SH-SY5Y (cell line): ENCODE data around the gene RBMS3.

Experiments
- GATA2 ChIP-seq: IDR thresholded peaks from 2 replicates; pipeline ENCODE4 v1.6.1; 2011; ENCODE audit warnings: mild to moderate bottlenecking, low read depth, low read length
- GATA3 ChIP-seq: IDR thresholded peaks from 2 replicates; pipeline ENCODE4 v1.6.1; 2011; ENCODE audit warnings: low read depth, mild to moderate bottlenecking, low read length, moderate library complexity

The RBMS3 gene

GRCh38 chr3:30024466-30024865, 743.6 kb downstream of the RBMS3 start:
- TF ChIP-seq GATA2 (no peak), GATA3 (no peak)

DNA sequence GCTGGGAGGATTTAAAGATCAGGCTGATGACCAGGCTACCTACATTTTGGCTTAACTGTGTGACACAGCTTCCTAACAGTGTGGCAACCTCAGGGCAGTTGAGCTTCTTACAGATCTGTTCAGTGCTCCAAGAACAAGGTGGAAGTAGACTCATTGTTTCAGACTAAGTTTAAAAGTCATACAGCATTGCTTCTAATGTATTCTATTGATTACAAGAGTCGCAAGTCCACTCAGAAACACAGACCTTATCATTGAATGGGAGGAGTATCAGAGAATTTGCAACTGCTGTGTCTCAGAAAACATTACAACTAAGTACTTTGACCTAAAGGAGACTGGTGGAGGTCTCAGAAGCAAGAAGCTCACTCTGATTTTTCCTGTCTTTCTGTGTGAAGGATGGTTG, 746.0 kb downstream of the RBMS3 start:
- no peak for TF ChIP-seq GATA2
- TF ChIP-seq GATA3, result no peak

- TF ChIP-seq GATA3, result no peak
- no peak for TF ChIP-seq GATA2
These were observed 753.5 kb downstream of the RBMS3 start for GRCh38 chr3:30034246-30034991.

- TF ChIP-seq GATA2 (no peak), GATA3 (no peak)
These were observed 755.2 kb downstream of the RBMS3 start for GRCh38 chr3:30035935-30036567.

DNA sequence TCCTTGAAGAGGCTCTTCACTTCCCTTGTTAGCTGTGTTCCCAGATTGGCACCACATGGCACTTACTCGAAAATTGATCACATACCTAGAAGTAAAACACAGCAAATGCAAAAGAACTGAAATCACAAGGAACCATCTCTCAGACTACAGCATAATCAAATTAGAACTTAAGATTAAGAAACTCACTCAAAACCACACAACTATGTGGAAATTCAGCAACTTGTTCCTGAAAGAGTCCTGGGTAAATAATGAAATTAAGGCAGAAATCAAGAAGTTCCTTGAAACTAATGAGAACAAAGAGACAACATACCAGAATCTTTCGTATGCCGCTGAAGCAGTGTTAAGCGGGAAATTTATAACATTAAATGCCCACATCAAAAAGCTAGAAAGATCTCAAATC, 759.3 kb downstream of the RBMS3 start:
- TF ChIP-seq GATA3 (no peak), GATA2 (no peak)

DNA sequence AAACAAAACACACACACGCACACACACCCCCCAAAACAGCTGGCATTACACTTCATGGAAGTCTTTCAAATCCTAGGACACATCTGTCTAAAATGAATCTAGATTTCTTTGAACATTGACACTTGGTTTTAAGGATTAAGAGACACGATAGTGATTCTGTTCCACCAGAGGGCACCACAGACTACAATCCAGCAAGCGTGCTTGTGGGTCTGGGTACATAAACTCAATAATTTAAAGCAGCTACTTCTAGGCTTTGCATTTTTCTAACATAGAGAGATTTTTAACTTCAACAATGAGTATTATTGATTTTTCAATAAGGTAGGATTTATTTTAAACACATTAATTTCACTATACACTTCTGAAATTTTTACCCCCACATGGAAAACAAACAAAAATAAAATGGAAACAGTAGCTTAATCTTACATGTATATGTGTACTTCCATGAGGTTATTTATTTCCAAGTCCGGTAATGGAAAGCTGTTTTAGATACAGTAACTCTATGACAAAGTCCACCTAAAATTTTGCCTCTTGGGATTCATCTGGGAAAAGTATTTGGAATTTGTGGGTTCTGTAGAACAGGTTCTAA, 761.5 kb downstream of the RBMS3 start:
- TF ChIP-seq GATA2 (no peak), GATA3 (no peak)

GRCh38 chr3:30042916-30043555, 762.2 kb downstream of the RBMS3 start:
- no peak for TF ChIP-seq GATA3

DNA sequence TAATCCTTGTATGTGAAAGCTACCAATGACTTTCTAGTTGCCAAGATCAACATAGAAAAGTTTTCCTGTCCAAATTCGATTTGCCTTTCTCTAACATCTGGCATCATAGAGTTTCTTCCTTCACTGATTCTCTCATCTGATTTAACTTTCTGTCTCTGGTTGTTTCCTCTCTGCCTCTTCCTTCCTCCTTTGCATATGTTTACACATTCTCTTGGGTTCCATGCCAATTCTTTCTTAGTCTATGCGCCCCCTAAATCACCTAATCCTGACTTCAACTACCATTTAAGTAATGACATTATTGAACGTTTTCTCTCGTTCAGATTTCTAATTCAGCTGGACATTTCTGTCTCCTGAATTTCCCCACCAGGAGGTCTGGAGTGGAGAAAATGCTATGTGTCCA, 763.6 kb downstream of the RBMS3 start:
- TF ChIP-seq GATA3, result no peak
- no peak for TF ChIP-seq GATA2

- TF ChIP-seq GATA3, result no peak
- TF ChIP-seq GATA2, result no peak
These were observed 767.6 kb downstream of the RBMS3 start for GRCh38 chr3:30048431-30048830.

GRCh38 chr3:30059240-30059639, 778.4 kb downstream of the RBMS3 start:
- TF ChIP-seq GATA2 (no peak), GATA3 (no peak)
